Mucosa of descending colon (tissue), 3 donors: Measurements from ENCODE around the gene LCK. TPM values are rescaled to one million over a fixed set of nuclear protein-coding genes. Genes with fewer than 3 reads are reported as not detected.

Experiments
- ATAC-seq: fragments of 200-7000 bp; cut with Tn5 transposase; one replicate; pipeline ENCODE4 v1.9.1; 2020; ENCODE audit warnings: mild to moderate bottlenecking, moderate library complexity
- DNase-seq, 3 donors: peaks; one replicate each; pipeline ENCODE4 v3.0.0-alpha.2; 2020
- H3K36me3 ChIP-seq: fragments of 200-600 bp; one replicate; pipeline ENCODE4 v1.8.0; 2021; ENCODE audit warnings: low read depth, mild to moderate bottlenecking
- H3K4me1 ChIP-seq: fragments of 200-600 bp; one replicate; pipeline ENCODE4 v1.8.0; 2021; ENCODE audit warnings: low read depth, mild to moderate bottlenecking
- H3K4me3 ChIP-seq: fragments of 200-600 bp; one replicate; pipeline ENCODE4 v1.8.0; 2021; ENCODE audit warnings: mild to moderate bottlenecking
- H3K9me3 ChIP-seq: fragments of 200-600 bp; one replicate; pipeline ENCODE4 v1.8.0; 2021; ENCODE audit warnings: mild to moderate bottlenecking
- CTCF ChIP-seq: fragments of 200-600 bp; IDR thresholded peaks from one replicate; pipeline ENCODE4 v1.8.0; 2022; ENCODE audit warnings: antibody characterized with exemption, mild to moderate bottlenecking
- intact Hi-C, 2 donors: fragments of 100-400 bp; cut with DNase I in 1 of 2; cut with micrococcal nuclease in 1 of 2; formaldehyde crosslinking; loops; one replicate each; pipeline versions ENCODE4 v1.11.0 to v1.11.1; 2022; cut with DNase I, micrococcal nuclease
- total RNA-seq, 3 donors: library from RNA; stranded (reverse); fragmentation: NEBNext Ultra II Directional in 2 of 3; extraction: Animal tissue kit (Norgen Biotek cat#: 25700) in 2 of 3; gene quantifications; one replicate each; pipeline versions ENCODE4 v1.2.1 to v1.2.4, GENCODE V29; 2021 to 2023
- donor health status: DM: no; HTN: no; CAD: no; lungs with moderate emphysema.
- donor health status: DM: no; HTN: no; CAD: no.
- donor health status: DM: no; HTN: yes; CAD: no.

LCK gene
- total RNA-seq, 3 donors from 2014 or later: 4.7 to 6.0 (median 5.9) TPM

GRCh38 chr1:32215629-32216480 lies 35.2 kb upstream of the LCK start:
- Histone ChIP-seq H3K4me3 (no peak overlapping the region), H3K36me3 (no peaks in the 10 kb centered on the region), H3K4me1 (peaks cover 20% of the 10 kb centered on the region), H3K9me3 (no peaks in the 10 kb centered on the region)
- intact Hi-C loops: no loop called here
- ATAC-seq: peak; percentile 87
- DNase-seq: peak; percentile 77 to 83 (median 78)
- TF ChIP-seq CTCF: peak; percentile 33

- no peak for DNase-seq
- no peak for ATAC-seq
- H3K36me3 ChIP-seq: no peaks in the 10 kb centered on the region
- H3K9me3 ChIP-seq: no peaks in the 10 kb centered on the region
- peaks cover 27% of the 10 kb centered on the region for H3K4me1 ChIP-seq
- no peak overlapping the region for H3K4me3 ChIP-seq
- TF ChIP-seq CTCF: no peak
- intact Hi-C loops: no loop called here
Observed at GRCh38 chr1:32216566-32216965, 34.5 kb upstream of the LCK start.

GRCh38 chr1:32219022-32219421 lies 32.0 kb upstream of the LCK start:
- no peaks in the 10 kb centered on the region for H3K9me3 ChIP-seq
- H3K4me3 ChIP-seq: no peak overlapping the region
- intact Hi-C loops: no loop called here
- ATAC-seq (no peak), DNase-seq (no peak)
- H3K4me1 ChIP-seq: peaks cover 39% of the 10 kb centered on the region
- no peak for TF ChIP-seq CTCF
- no peaks in the 10 kb centered on the region for H3K36me3 ChIP-seq

- Histone ChIP-seq H3K9me3 (no peaks in the 10 kb centered on the region), H3K36me3 (no peaks in the 10 kb centered on the region), H3K4me1 (peaks cover 33% of the 10 kb centered on the region), H3K4me3 (no peak overlapping the region)
- intact Hi-C loops: no loop called here
- TF ChIP-seq CTCF: no peak
- no peak for DNase-seq
- no peak for ATAC-seq
Observed at GRCh38 chr1:32220746-32221580, 30.1 kb upstream of the LCK start.

- H3K9me3 ChIP-seq: no peaks in the 10 kb centered on the region
- peaks cover 27% of the 10 kb centered on the region for H3K4me1 ChIP-seq
- intact Hi-C loops: no loop called here
- no peak for DNase-seq
- no peak for ATAC-seq
- TF ChIP-seq CTCF: no peak
- peak overlapping the region; percentile 59 for H3K4me3 ChIP-seq
- no peaks in the 10 kb centered on the region for H3K36me3 ChIP-seq
Observed at GRCh38 chr1:32221581-32221979, 29.5 kb upstream of the LCK start.
